Stimulated activated CD4-positive, alpha-beta T cell treated with anti-CD3 and anti-CD28 coated beads, TNF-alpha, amount 100 ng/mL, for 1 hour (primary cell): ENCODE measurements around the gene PPIP5K1.

ENCODE experiments used
- DNase-seq, 3 donors: peaks; one replicate each; pipeline ENCODE4 v3.0.0-alpha.2; 2020; ENCODE audit warnings: low read depth in 3 of 3, low spot score in 1 of 3

Gene PPIP5K1

GRCh38 chr15:43518197-43518761 is 71.7 kb downstream of the PPIP5K1 start:
- no peak for DNase-seq

- DNase-seq = no peak
These were observed 72.4 kb downstream of the PPIP5K1 start, which contains the start of gene MAP1A for GRCh38 chr15:43517354-43518196. TSS of gene MAP1A (plus strand) at chr15:43517608. CDS start at chr15:43521474, 3,866 bp downstream.

- DNase-seq = no peak
These were observed 73.1 kb downstream of the PPIP5K1 start for GRCh38 chr15:43516801-43517353.

DNA sequence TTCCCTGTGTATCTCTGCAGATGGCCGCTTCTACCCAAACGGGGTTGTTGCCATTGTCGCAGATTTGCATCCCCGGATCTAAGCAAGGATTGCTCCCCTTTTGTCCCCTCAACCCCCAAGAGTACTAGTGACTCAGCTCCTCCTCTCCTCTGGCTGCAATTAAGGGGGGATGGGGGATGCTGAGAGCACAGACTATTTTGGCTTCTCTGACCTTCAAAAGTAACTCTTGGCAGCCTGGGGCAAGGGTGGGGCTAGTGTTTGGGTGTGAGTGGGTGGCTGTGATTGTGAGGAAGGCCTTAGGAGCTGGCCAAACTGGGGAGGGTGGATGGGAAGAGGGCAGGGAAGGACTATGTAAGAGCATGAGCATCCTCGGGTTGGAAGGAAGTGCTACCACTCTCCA is 73.8 kb downstream of the PPIP5K1 start:
- no peak for DNase-seq

DNA sequence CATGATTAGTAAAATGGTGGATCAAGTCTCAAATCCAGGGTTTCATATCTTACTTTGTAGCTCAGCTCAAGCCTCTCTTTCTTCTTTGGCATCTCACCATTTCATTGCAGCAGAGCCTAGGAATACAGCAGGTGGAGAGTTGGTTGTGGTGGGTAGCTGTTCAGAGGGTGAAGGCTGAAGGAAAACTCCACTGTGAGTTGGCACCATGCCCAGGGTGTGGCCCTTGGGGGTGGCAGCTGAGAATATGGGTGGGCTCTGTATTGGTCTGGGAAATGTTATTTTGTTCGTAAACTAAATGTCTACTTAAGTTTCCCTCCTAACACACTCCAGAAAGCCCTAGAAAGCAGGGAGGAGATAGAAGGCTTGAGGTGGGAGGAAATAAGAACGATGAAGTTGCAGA is 74.3 kb downstream of the PPIP5K1 start:
- DNase-seq = no peak

- DNase-seq = no peak
These were observed 75.6 kb downstream of the PPIP5K1 start for GRCh38 chr15:43514241-43515057.

- DNase-seq = no peak
These were observed 76.5 kb downstream of the PPIP5K1 start for GRCh38 chr15:43513550-43513949.

GRCh38 chr15:43511012-43511885 is 78.8 kb downstream of the PPIP5K1 start:
- DNase-seq = no peak

DNA sequence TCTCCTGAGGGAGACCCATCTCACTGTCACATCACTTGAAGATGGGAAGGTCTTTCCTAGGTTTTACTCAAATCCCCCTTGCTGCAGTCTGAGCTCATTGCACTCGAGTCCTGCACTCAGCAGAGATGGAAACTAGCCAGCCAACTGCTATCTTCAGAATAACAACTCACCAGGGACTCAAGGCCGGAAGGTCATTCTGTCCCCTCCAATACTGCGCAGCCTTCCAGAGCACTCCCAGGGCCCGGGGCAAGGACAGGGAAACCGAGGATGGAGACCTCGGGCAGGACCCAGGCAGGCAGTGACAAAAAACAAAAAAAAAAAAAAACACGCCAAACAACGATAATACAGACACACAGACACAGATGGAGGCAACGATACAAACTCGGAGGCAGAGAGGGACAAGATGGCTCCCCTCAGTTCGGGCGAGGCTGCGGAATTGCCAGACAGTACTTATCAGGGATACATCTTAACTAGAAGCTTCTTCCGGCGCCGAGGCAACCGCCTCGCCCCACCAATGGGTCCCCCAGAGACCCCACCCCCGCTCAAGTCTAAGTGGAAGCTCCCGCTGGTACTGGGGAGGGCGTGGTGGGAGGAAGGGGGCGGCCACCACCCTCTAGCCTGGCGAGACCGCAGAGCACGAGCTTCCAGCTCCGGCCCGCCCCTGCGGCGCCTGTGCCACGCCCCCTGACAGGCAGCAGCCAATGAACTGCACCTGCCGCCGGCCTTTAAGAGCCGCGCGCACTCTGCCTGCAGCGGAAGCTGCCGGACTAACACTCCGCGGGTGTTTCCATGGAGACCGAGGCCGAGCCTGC is 79.6 kb downstream of the PPIP5K1 start:
- peak; percentile 87 to 90 (median 89) for DNase-seq

DNA sequence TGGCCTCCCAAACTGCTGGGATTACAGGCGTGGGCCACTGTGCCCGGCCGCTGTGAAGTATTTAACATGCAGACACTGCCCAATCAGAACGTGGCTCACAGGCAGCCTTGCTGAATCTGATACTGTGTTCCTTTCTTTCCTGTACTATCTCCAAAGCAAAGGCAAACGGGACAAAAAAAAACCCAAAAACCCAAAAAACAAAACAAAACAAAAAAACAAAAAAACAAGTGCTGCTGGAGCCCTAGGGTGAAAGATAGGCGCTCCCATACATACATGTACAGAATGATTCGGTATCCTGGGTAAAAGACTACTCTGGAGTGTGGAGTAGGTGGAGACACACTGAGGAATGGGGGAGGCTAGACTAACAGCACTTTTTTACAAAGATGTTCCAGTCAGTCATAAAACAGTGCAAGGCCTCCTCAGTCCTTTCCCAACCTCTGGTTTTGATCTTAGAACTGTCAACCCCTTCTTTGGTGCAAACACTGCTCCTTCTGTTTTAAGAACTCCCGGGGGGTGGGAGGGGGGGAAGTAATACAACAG is 80.3 kb downstream of the PPIP5K1 start:
- DNase-seq = no peak

DNA sequence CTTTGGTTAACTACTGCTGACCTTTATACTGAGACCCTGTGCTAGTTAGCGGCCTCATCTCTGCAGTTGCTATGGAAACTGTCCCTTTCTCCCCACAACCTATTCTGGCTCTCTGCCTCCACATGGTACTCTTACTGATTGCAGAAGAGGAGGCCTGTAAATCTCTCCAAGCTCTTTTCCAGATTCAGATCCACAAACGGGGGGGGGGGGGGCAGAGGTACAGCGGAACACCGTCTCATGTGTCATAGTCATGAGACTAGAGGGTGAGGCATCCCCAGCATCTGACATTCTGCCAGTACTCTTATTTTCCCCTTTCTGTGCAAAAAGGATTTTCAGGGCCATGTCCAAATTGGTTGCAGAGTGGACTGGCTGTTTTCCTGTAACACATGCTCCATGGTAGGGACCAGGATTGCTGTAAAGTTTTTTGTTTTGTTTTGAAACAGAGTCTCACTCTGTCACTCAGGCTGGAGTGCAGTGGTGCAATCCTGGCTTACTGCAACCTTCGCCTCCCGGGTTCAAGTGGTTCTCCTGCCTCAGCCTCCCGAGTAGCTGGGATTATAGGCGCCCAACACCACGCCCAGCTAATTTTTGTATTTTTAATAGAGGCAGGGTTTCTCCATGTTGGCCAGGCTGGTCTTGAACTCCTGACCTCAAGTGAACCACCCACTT is 80.9 kb downstream of the PPIP5K1 start:
- DNase-seq = no peak

DNA sequence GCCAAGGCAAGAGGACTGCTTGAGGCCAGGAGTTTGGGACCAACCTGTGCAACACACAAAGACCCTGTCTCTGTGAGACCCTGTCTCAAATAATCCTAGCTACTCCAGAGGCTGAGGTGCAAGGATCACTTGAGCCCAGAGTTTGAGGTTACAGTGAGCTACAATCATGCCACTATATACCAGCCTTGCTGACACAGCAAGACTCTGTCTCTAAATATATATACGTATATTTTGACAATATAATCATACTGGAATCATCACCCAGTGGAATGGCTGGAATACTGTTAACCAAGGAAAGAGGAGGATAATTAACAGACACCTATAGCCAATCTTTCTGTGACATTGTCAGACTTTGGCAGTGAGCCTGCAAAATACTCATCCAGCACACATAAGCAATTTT is 81.6 kb downstream of the PPIP5K1 start:
- DNase-seq = no peak

GRCh38 chr15:43505738-43506137 is 84.3 kb downstream of the PPIP5K1 start:
- no peak for DNase-seq

GRCh38 chr15:43499635-43500034 is 90.4 kb downstream of the PPIP5K1 start:
- DNase-seq = no peak

DNA sequence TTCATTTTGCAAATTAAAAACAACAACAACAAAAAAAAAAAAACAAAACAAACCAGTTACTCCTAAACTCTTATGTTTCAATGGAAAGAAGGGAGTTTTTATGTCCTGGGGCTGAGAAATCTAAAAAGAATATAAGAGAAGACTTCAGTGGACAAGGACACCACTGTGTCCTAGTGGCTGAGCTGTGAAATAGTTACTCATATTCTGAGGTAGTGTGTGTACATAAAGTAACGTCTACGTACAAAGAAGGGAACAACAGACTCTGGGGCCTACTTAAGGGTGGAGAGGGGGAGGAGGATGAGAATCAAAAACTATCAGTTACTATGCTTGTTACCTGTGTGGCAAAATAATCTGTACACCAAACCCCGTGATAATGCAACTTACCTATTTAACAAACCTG is 91.0 kb downstream of the PPIP5K1 start:
- no peak for DNase-seq

- no peak for DNase-seq
These were observed 96.1 kb downstream of the PPIP5K1 start for GRCh38 chr15:43493703-43494472.

DNA sequence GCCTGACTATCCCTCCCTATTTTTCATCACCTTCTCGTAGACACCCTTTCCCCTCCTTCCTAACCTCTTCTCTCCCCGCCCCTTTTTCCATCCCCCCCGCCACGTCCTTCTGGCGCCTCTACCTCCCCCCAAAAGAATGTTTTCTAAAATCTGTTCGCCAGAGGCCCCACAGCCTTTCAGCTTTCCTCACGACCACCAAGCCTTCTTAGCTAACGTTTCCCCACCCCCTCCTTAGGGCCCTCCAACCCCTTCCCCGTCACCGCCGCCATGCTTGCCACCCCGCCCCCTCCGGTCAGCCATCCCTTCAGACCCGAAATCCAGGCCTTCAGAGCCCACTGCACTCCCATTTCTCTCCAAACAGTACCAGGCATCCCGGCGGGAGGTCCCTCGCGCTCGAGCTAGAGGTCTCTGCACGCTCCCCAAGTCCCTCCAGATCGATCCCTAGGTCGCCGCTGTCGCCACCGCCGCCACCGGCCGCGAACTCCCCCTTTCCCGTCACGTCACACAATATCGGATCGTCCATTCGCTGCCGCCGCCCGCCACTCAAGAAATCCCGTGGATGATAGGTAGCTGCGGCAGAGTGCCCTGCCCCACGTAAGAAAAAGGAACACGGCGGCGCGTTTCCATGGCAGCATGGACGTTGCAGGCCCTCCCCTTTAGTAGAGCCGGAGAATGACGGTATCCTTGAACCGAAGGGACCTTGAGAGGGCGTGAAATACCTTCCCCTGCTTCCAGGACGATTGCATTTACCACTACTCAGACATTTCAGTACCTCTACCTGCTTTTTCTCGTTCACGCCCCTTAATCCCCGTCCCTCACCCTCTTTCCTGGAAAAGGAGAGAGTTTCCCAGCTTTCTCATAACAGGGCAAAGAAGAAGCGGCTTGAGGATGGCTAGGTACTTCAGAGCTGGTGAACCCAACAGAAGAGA is 97.1 kb downstream of the PPIP5K1 start, which contains the start of gene TP53BP1:
Gene TP53BP1, minus strand, starts transcription at position 484 of the 929 bp plus-strand sequence. Its CDS starts 113 bp downstream, at position 371.
- DNase-seq = peak; percentile 82 to 87 (median 83)
